OCI-LY1 (cell line): ENCODE data around the gene PDE8A.

Experiments
- EZH2 ChIP-seq: fragments of 200-600 bp; sonication (generic), shearing (Covaris generic); IDR thresholded peaks from 2 replicates; pipeline ENCODE4 v1.8.0; 2017; ENCODE audit warnings: borderline replicate concordance, mixed run types, mild to moderate bottlenecking, antibody characterized with exemption, low read length, moderate library complexity, mixed read lengths
- TF ChIP-seq, protein P1 (sequence below): fragments of 200-600 bp; sonication (generic), shearing (Covaris generic); IDR thresholded peaks from 2 replicates; pipeline ENCODE4 v1.5.1; 2017; ENCODE audit warnings: mild to moderate bottlenecking, antibody characterized with exemption, low read length, moderate library complexity, mixed read lengths

DNA sequence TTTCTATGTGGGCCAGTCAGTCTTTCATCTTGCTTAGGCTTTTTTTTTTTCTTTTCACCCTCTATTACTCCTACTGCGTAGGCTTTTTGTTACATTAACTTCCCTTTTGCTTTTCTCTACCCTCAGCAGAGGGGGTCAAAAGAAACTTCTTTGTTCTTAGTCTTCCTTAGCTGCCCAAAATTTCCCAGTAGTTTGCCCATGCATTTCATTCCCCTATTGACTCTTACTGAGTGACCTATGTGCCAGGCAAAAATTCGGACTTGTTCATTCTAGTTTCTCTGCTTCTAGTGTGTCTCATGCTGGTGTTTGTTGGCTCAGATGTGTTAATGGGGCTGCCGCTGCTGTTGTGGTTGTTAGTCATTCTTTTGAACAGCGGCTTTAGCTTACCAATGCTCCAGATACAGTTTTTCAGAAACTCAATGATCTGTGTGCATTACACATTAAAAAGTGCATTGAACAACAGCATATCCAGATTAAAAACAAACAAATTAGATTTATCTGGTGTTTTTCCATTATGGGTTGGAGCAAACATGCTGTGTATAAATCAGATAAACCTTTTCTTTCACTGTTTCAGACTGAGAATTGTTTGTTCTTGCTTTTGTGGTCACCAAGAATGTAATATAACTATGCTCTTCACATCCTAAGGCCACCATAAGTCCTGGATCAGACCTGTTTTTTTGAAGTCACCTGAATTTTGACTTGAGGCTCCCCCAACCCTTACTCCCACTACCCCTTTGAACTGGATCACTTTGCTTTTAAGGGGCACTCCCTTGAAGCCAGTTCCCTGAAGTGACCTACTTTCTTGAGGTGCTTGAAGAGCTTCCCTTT lies 43.1 kb downstream of the PDE8A start:
- TF ChIP-seq, protein P1, sequence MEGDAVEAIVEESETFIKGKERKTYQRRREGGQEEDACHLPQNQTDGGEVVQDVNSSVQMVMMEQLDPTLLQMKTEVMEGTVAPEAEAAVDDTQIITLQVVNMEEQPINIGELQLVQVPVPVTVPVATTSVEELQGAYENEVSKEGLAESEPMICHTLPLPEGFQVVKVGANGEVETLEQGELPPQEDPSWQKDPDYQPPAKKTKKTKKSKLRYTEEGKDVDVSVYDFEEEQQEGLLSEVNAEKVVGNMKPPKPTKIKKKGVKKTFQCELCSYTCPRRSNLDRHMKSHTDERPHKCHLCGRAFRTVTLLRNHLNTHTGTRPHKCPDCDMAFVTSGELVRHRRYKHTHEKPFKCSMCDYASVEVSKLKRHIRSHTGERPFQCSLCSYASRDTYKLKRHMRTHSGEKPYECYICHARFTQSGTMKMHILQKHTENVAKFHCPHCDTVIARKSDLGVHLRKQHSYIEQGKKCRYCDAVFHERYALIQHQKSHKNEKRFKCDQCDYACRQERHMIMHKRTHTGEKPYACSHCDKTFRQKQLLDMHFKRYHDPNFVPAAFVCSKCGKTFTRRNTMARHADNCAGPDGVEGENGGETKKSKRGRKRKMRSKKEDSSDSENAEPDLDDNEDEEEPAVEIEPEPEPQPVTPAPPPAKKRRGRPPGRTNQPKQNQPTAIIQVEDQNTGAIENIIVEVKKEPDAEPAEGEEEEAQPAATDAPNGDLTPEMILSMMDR, result no peak
- TF ChIP-seq EZH2, result no peak
